OCI-LY1 (cell line): Measurements from ENCODE around the gene RAB4A.
"Not testable (repeated sequence)": the region's sequence is repeated elsewhere in the genome, so short reads cannot be mapped to it uniquely, and the experiment has no call there.

Experiments used
- H2AFZ ChIP-seq: fragments of 200-600 bp; sonication (generic), shearing (Covaris generic); 2 replicates; pipeline ENCODE4 v1.6.0; 2014; ENCODE audit warnings: antibody characterized with exemption, mild to moderate bottlenecking, low read length
- H3F3A ChIP-seq: fragments of 200-600 bp; sonication (generic), shearing (Covaris generic); 2 replicates; pipeline ENCODE4 v1.6.0; 2014; ENCODE audit warnings: mild to moderate bottlenecking, antibody characterized with exemption, low read length, moderate library complexity; ENCODE audit not compliant: insufficient read depth
- H3K27ac ChIP-seq: fragments of 200-600 bp; sonication (generic); 2 replicates; pipeline ENCODE4 v1.5.1; 2014; ENCODE audit warnings: low read length, mixed run types, mild to moderate bottlenecking, low read depth; ENCODE audit not compliant: poor library complexity, severe bottlenecking
- H3K27me3 ChIP-seq: fragments of 200-600 bp; sonication (generic); 2 replicates; pipeline ENCODE4 v1.6.0; 2014; ENCODE audit warnings: antibody characterized with exemption, mild to moderate bottlenecking, low read length, moderate library complexity; ENCODE audit not compliant: insufficient read depth
- H3K36me3 ChIP-seq: fragments of 200-600 bp; sonication (generic); 2 replicates; pipeline ENCODE4 v1.6.1; 2014; ENCODE audit warnings: mild to moderate bottlenecking, antibody characterized with exemption, low read length, moderate library complexity, mixed read lengths; ENCODE audit not compliant: insufficient read depth
- H3K4me1 ChIP-seq: fragments of 200-600 bp; sonication (generic); 2 replicates; pipeline ENCODE4 v1.5.1; 2014; ENCODE audit warnings: mild to moderate bottlenecking, low read length, moderate library complexity; ENCODE audit not compliant: insufficient read depth, severe bottlenecking
- H3K4me2 ChIP-seq: fragments of 200-600 bp; sonication (generic), shearing (Covaris generic); 2 replicates; pipeline ENCODE4 v1.6.1; 2014; ENCODE audit warnings: low read length
- H3K4me3 ChIP-seq: fragments of 200-600 bp; sonication (generic); 2 replicates; pipeline ENCODE4 v1.5.1; 2014; ENCODE audit warnings: low read length, low read depth, mild to moderate bottlenecking, mixed read lengths; ENCODE audit not compliant: poor library complexity, severe bottlenecking
- H3K79me2 ChIP-seq: fragments of 200-600 bp; shearing (Covaris generic); 2 replicates; pipeline ENCODE4 v1.6.1; 2016; ENCODE audit warnings: mixed run types, low read length, mixed read lengths; ENCODE audit not compliant: insufficient read depth
- H3K9ac ChIP-seq: fragments of 200-600 bp; sonication (generic), shearing (Covaris generic); 2 replicates; pipeline ENCODE4 v1.6.1; 2014; ENCODE audit warnings: mild to moderate bottlenecking, low read length, mixed read lengths
- H3K9me2 ChIP-seq: fragments of 200-600 bp; sonication (generic), shearing (Covaris generic); 2 replicates; pipeline ENCODE4 v1.6.1; 2014; ENCODE audit warnings: low read depth, mild to moderate bottlenecking, low read length, mixed read lengths
- H3K9me3 ChIP-seq: fragments of 200-600 bp; shearing (Covaris generic); 2 replicates; pipeline ENCODE4 v1.6.1; 2014; ENCODE audit warnings: low read length, mixed read lengths
- H4K20me1 ChIP-seq: fragments of 200-600 bp; sonication (generic), shearing (Covaris generic); 2 replicates; pipeline ENCODE4 v1.6.0; 2016; ENCODE audit warnings: mild to moderate bottlenecking, low read length; ENCODE audit not compliant: insufficient read depth
- CTCF ChIP-seq: fragments of 200-600 bp; sonication (generic), shearing (Covaris generic); IDR thresholded peaks from 2 replicates; pipeline ENCODE4 v1.5.1; 2017; ENCODE audit warnings: mild to moderate bottlenecking, antibody characterized with exemption, low read length, moderate library complexity, mixed read lengths
- EZH2 ChIP-seq: fragments of 200-600 bp; sonication (generic), shearing (Covaris generic); IDR thresholded peaks from 2 replicates; pipeline ENCODE4 v1.8.0; 2017; ENCODE audit warnings: borderline replicate concordance, mixed run types, mild to moderate bottlenecking, antibody characterized with exemption, low read length, moderate library complexity, mixed read lengths

RAB4A gene

GRCh38 chr1:229325401-229325800 is 54.5 kb downstream of the RAB4A start:
- H3K4me2 ChIP-seq = peak overlapping the region; percentile 63; the same call in 1 of the 2 replicates
- TF ChIP-seq CTCF (no peak), EZH2 (no peak)
- no peaks in the 10 kb centered on the region for H3K9me3 ChIP-seq
- peaks cover 65% of the 10 kb centered on the region for H3K36me3 ChIP-seq
- H3K27me3 ChIP-seq = no peaks in the 10 kb centered on the region
- peak overlapping the region; percentile 28 for H3K4me3 ChIP-seq
- no peaks in the 10 kb centered on the region for H3K9me2 ChIP-seq
- H3K4me1 ChIP-seq = peaks cover 18% of the 10 kb centered on the region
- H3K9ac ChIP-seq = peak overlapping the region; percentile 11; the same call in 1 of the 2 replicates
- H4K20me1 ChIP-seq = no peaks in the 10 kb centered on the region
- no peaks in the 10 kb centered on the region for H3K79me2 ChIP-seq
- H3K27ac ChIP-seq = peak overlapping the region; percentile 33
- no peak overlapping the region for H2AFZ ChIP-seq
- no peaks in the 10 kb centered on the region for H3F3A ChIP-seq

- peak overlapping the region; percentile 33 for H3K27ac ChIP-seq
- 0 out of 2 replicates have a peak, but pooled peaks cover 2% of the 10 kb centered on the region for H3K79me2 ChIP-seq
- peaks cover 61% of the 10 kb centered on the region for H3K36me3 ChIP-seq
- H2AFZ ChIP-seq = no peak overlapping the region
- H3K9me2 ChIP-seq = no peaks in the 10 kb centered on the region
- peaks cover 18% of the 10 kb centered on the region for H3K4me1 ChIP-seq
- no peaks in the 10 kb centered on the region for H3F3A ChIP-seq
- peak overlapping the region; percentile 28 for H3K4me3 ChIP-seq
- H3K27me3 ChIP-seq = no peaks in the 10 kb centered on the region
- H3K4me2 ChIP-seq = peak overlapping the region; percentile 63
- H3K9me3 ChIP-seq = no peaks in the 10 kb centered on the region
- H3K9ac ChIP-seq = peak overlapping the region; percentile 11; the same call in 1 of the 2 replicates
- no peaks in the 10 kb centered on the region for H4K20me1 ChIP-seq
- TF ChIP-seq EZH2 = no peak
- no peak for TF ChIP-seq CTCF
Observed at GRCh38 chr1:229325853-229326487, 55.1 kb downstream of the RAB4A start.

GRCh38 chr1:229326601-229327000 is 55.7 kb downstream of the RAB4A start:
- no peaks in the 10 kb centered on the region for H3K9me3 ChIP-seq
- H3K4me3 ChIP-seq = no peak overlapping the region
- 0 out of 2 replicates have a peak, but pooled peaks cover 4% of the 10 kb centered on the region for H3K79me2 ChIP-seq
- H3K27me3 ChIP-seq = no peaks in the 10 kb centered on the region
- peaks cover 55% of the 10 kb centered on the region for H3K36me3 ChIP-seq
- peaks cover 18% of the 10 kb centered on the region for H3K4me1 ChIP-seq
- no peak for TF ChIP-seq CTCF
- no peak for TF ChIP-seq EZH2
- H3K27ac ChIP-seq = no peak overlapping the region
- no peak overlapping the region for H2AFZ ChIP-seq
- no peaks in the 10 kb centered on the region for H3F3A ChIP-seq
- H3K9me2 ChIP-seq = no peaks in the 10 kb centered on the region
- no peaks in the 10 kb centered on the region for H4K20me1 ChIP-seq
- H3K4me2 ChIP-seq = no peak overlapping the region; the same call in 1 of the 2 replicates
- no peak overlapping the region for H3K9ac ChIP-seq

GRCh38 chr1:229327765-229328164 is 56.9 kb downstream of the RAB4A start:
- not testable (repeated sequence) for H4K20me1 ChIP-seq, H2AFZ ChIP-seq, H3K4me2 ChIP-seq, H3K9me2 ChIP-seq, H3F3A ChIP-seq, H3K9me3 ChIP-seq, H3K27ac ChIP-seq, H3K4me3 ChIP-seq, H3K9ac ChIP-seq, H3K79me2 ChIP-seq, H3K27me3 ChIP-seq
- peaks cover 18% of the 10 kb centered on the region for H3K4me1 ChIP-seq
- peaks cover 48% of the 10 kb centered on the region for H3K36me3 ChIP-seq
